ENCODE results near the gene NAPB.

Gene NAPB

DNA sequence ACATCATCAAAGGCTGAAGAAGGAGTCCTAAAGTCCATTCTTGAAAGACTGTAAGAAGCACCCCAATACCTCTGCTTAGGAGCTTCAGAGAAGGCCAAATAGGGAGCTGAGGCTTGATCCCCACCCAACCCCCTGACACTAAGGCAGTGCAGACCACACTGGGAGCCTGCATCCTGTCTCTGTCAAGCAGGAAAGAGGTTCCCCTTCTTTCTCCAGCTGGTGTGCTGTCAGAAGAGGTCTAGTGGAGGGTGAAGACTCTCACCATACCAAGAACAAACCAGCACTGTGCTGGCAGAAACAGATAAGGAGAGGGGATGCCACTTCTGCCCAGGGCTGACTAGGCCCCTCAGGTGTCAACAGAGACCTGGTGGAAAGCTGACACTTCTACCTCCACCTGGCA is 39.4 kb downstream of the NAPB start:
- FAIRE-seq (no peak), DNase-seq (ENCODE audit: insufficient read length, low spot score) (no peak)
- no peak for TF ChIP-seq CTCF (IDR thresholded peaks at IDR 0.05; ENCODE audit: insufficient read depth, missing control alignments)

DNA sequence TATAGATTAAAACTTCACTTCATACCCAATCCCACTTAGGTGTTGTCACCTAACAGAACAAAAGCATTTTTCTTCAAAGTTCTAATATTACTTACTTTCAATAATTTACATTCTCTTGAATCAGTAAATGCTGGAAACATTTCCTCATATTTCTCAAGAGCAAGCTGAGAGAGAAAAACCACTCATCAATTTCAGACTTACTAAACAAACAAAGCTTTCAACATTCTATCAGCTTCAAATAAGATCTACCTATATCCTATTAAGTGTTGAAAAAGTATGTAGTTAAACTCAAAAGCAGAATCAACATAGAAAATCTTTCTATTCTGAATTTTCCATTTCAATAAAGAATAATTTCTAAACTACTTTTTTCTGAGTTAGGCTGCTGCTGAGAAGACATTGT is 41.5 kb downstream of the NAPB start:
- FAIRE-seq = no peak
- TF ChIP-seq CTCF (IDR thresholded peaks at IDR 0.05; ENCODE audit: insufficient read depth, missing control alignments) = no peak
- no peak for DNase-seq (ENCODE audit: insufficient read length, low spot score)

GRCh38 chr20:23375827-23376226 is 45.5 kb downstream of the NAPB start:
- FAIRE-seq = no peak
- TF ChIP-seq CTCF (IDR thresholded peaks at IDR 0.05; ENCODE audit: insufficient read depth, missing control alignments) = no peak
- no peak for DNase-seq (ENCODE audit: insufficient read length, low spot score)

DNA sequence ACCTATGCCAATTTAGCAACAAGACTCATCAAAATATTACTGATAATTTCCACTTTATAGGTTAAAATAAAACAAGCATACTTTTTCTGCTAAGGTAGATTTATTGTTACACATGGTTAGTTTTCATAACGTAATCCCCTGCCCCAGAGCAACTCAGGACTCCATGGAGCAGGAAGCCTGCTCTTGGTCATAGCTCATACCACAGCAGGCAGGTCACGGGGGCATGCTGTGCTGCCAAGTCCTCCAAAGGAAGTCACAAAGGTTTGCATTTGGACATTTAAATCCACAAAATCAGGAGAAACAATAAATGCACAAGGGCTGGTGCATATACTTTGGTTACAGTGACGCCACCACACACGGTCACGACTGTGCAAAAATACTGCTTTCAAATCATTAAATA is 46.8 kb downstream of the NAPB start:
- FAIRE-seq = no peak
- TF ChIP-seq CTCF (IDR thresholded peaks at IDR 0.05; ENCODE audit: insufficient read depth, missing control alignments) = no peak
- DNase-seq (ENCODE audit: insufficient read length, low spot score) = no peak

DNA sequence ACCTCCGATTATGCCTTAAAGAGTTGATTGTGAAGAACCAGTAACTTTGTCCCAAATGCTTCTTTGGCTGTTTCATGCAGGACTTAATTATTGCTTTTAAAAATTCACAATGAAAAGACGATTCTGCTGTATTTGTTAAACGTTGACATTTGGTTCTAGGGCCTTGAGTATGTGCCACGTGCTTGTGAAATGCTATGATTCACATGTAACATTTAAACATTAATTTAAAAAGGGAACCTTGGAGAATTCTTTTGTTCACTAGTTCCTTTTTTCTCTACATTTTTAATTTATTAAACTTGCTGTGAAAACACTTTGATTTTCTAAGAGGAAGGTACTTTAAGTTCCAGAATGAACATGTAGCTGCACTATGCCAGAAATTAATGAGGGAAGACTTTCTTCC is 49.8 kb downstream of the NAPB start:
- DNase-seq (ENCODE audit: insufficient read length, low spot score) (no peak), FAIRE-seq (no peak)
- TF ChIP-seq CTCF (IDR thresholded peaks at IDR 0.05; ENCODE audit: insufficient read depth, missing control alignments) = no peak

DNA sequence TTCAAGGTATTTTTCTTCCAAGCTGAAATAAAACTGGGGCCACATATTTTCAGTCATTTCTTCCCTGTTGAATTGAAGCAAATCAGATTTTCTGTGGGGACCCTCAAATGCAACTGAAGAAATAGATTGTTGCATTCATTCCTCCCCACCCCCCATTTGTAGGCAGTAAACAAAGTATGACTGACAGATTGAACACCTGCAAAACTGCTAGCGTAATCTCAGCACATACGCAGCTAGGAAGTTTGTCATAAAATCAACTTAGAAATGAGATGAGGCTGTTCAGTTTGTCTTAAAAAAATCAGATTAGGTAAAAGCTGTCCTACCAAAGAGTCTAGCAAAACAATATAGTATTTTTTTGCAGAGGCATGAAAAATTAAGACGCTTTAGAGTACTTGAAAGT is 50.4 kb downstream of the NAPB start:
- FAIRE-seq (no peak), DNase-seq (ENCODE audit: insufficient read length, low spot score) (no peak)
- TF ChIP-seq CTCF (IDR thresholded peaks at IDR 0.05; ENCODE audit: insufficient read depth, missing control alignments) = no peak

- TF ChIP-seq CTCF (IDR thresholded peaks at IDR 0.05; ENCODE audit: insufficient read depth, missing control alignments) = no peak
- DNase-seq (ENCODE audit: insufficient read length, low spot score) = no peak
- FAIRE-seq = no peak
These were observed 51.0 kb downstream of the NAPB start for GRCh38 chr20:23370274-23370673.

Data from D721Med (cell line).